Measurements from ENCODE around the gene SELENOI. TPM values are rescaled to one million over a fixed set of nuclear protein-coding genes. Genes with fewer than 3 reads are reported as not detected.
"Not testable (repeated sequence)": the region's sequence is repeated elsewhere in the genome, so short reads cannot be mapped to it uniquely, and the experiment has no call there.

The SELENOI gene
- total RNA-seq, 1 experiment from 2014 or later: 20.3 TPM

DNA sequence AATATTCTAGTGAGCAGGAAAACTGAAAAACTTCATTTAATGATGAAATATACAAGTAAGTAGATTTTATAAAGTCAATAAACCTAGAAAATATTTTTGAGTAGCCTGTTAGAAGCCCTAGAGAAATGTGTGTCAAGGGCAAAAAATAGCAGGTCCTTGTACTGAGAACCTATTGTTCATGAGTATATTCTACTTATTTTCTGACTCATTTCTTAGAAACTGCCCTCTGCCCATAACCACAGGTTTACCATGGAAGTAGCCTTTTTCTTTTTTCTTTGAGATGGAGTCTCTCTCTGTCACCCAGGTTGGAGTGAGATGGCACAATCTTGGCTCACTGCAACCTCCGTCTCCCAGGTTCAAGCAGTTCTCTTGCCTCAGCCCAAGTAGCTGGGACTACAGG lies 19.4 kb upstream of the SELENOI start:
- DNase-seq (ENCODE audit: low read depth): no peak

DNA sequence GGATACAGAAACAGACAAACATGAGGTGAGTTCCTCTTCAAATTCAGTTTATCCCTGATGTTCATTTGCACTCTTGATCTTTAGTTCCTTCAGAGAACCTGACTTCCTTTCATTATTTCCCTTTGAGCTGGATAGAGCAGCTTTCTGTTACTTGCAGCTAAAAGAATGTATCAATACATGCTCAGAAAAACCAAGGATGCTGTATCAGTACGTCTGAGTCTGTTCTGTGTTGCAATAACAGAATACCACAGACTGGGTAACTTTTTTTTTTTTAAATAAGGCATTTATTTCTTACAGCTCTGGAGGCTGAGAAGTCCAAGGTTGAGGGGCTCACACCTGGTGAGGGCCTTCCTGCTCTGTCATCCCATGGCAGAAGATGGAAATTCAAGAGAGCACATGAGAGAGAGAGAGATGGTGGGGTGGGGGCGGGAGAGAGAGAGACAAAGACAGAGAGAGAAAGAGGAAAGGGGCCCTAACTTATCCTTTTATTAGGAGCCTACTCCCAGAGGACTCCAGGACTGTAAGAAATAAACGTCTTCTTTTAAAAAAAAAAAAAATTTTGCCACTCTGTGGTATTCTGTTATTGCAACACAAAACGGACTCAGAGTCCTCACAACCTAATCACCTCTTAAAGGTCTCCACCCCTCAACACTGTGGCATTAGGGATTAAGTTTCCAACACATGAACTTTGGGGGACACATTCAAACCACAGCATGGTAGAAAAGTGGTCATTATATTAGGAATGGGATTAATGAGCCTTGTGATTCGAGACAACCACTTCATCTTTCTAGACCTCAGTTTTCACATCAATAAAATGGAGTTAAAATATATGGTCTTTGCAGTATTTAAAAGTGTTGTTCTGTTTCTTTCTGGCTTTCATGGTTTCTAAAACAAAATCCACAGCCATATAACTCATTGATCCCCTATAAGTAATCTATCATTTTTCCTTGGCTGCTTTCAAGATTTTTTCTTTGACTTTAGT lies 18.4 kb upstream of the SELENOI start:
- no peak for DNase-seq (ENCODE audit: low read depth)

DNA sequence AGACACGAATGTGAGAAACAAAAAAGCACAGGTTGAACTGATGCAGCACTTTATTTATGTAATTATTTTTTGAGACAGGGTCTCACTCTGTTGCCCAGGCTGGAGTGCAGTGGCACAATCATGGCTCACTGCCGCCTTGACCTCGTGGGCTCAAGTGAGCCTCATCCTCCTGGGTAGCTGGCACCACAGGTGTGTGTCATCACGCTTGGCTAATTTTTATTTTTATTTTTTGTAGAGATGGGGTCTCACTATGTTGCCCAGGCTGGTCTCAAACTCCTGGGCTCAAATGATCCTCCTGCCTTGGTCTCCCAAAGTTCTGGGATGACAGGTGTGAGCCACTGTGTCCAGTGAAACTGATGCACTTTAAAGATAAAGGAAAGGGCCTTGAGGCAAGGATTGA lies 16.9 kb upstream of the SELENOI start:
- not testable (repeated sequence) for DNase-seq (ENCODE audit: low read depth)

DNA sequence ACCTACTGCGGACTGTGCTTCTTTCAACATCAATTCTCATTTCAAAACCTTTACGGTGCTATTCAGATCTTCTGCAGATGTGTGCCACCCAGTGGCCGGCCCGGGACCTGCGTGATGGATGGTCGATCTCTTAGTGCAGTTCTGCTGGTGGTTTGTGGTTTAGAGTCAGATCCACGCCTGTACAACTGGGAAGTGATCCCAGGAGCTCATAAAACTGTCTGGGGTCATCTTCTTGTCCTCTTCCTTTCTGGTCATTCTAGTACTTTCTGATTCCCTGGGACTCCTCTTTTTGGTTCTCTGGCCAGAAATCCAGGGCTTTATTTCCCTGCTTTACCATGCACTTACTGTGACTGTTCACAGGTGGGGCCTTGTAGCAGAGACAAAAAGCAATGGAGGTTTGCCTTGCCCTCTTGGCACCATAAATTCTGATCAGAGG lies 15.8 kb upstream of the SELENOI start:
- peak; percentile 86 for DNase-seq (ENCODE audit: low read depth)

DNA sequence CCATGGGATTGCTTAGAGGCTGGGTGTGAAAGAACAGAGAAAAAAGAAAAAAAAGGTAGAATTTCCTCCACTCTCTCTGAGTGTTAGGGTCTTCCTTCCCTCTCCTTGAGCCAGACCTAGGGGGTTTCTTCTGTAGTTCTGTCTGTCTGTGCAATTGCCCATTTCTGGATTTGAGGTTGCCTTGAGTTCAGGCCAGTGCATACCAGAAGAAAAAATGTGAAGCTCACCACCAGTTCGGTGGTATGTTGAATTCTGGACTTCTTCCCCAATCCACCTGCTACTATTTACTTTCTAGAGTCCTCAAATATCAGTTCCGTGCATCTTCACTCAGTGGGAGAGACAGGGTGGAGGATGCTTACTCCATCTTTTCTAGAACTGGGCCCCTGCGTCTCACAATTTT lies 15.3 kb upstream of the SELENOI start:
- no peak for DNase-seq (ENCODE audit: low read depth)

DNA sequence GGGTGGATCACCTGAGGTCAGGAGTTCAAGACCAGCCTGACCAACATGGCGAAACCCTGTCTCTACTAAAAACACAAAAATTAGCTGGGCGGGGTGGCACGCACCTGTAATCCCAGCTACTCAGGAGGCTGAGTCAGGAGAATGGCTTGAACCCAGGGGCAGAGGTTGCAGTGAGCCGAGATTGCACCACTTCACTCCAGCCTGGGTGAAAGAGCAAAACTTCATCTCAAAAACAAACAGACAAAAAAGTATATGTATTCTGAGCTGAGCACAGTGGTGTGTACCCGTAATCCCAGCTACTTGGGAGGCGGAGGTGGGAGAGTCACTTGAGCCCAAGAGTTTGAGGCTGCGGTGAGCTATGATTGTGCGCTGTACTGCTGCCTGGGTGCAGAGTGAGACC lies 14.6 kb upstream of the SELENOI start:
- DNase-seq (ENCODE audit: low read depth): not testable (repeated sequence)

DNA sequence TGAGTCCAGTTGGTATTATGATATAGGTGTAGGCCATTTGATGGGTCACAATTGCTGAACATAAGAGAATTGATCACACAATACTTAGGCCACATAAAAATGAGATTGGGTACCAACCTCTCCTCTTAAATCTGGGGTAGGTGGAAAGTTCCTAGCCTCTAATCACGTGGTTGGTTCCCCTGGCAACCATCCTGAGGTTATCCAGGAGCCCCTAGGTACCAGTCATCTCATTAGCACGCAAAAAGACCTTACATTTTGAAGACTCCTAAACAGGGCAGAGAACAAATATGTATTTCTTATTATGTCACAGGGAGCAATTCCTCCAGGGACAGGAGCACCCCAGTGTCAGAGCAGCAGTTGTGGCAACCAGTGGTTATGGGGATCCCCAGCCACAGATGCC lies 12.7 kb upstream of the SELENOI start:
- DNase-seq (ENCODE audit: low read depth): no peak

DNA sequence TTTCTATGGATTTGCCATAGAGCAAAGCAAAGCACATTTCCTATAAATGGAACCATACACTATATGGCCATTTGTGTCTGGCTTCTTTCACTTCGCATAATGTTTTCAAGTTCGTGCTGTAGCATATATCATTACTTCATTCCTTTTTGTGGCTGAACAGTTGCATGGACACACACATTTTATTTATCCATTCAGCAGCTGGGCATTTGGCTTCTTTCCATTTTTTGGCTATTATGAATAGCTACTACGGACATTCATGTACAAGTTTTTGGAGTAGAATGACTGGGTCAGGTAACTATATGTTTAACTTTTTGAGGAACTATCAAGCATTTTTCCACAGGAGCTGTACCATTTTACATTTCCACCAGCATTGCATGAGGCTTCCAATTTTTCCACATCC lies 10.7 kb upstream of the SELENOI start:
- no peak for DNase-seq (ENCODE audit: low read depth)

DNA sequence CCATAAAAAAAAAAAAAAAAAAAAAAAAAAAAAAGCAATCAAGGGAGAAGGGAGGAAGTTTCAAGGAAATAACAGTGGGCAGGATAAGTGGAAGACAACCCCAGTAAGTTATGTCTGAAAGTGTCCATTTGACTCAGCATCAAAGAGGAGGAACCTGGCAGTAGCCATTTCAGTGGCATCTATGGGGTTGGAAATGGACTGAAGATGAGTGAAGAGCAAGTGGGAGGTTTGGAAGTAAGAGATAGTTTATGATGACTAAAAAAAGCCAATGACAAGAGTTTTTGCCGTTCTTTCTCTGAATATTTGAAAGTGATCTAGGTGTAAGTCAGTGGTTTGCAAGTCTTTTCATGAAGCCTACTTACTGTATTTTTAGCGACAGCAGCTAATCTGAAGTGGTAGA lies 9.2 kb upstream of the SELENOI start:
- no peak for DNase-seq (ENCODE audit: low read depth)

DNA sequence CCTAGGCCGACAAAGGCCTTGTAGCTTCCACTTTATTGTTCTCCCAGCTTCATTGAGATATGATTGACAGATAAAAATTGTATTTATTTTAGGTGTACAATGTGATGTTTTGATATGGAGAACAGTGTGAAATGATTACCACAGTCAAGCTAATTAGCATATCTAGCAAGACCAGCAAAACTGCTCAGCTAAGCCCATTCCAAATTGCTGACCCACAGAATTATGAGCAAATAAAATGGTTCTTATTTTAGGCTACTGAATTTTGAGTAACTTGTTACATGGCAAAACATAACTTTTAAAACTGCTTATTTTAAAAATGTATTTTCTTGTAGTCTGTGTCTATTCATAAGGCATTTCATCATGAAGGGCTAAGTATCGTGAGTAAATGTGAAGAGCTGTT lies 8.6 kb upstream of the SELENOI start:
- DNase-seq (ENCODE audit: low read depth): no peak

DNA sequence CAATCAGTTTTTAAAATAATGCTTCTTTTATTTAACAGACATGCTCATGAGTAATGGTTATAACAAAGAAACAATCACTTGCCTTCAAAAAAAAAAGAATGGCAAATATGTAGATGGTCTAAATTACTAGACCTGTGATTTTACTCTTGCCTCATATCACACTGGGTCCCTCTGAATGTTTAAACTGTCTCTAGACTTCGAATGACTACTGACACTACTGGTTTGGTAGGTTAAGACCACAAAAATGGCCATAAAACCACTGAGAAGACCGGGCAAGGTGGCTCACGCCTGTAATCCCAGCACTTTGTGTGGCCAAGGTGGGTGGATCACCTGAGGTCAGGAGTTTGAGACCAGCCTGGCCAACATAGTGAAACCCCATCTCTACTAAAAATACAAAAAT lies 5.1 kb upstream of the SELENOI start:
- no peak for DNase-seq (ENCODE audit: low read depth)

DNA sequence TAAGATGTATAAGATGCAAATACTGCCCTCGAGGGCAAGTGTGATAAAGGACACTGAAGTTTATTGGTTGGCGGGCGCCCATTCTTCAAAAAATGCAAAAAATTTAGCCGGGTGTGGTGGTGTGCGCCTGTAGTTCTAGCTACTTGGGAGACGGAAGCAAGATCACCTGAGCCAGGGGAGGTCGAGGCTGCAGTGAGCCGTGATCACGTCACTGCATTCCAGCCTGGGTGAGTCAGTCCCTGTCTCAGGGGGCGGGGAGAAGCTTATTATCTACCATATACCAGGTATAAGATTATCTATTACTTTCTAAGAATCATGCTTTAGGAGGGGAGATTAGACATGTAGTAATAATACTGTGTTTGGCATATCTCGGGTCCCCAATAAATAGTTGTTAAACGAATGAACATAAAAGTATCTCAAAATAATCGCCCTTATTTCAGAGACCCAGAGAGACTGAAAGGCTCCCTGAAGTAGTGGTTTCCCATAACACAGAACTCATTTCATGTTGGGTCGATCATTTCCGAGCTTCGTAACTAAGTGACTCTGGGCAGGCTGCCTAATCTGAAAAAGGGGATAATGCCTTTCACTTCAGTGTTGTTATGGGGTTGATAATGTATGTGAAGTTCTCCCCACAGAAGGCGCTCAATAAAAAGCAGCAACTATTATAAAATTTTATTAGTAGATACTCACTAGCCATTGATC lies 1.2 kb upstream of the SELENOI start:
- no peak for DNase-seq (ENCODE audit: low read depth)

DNA sequence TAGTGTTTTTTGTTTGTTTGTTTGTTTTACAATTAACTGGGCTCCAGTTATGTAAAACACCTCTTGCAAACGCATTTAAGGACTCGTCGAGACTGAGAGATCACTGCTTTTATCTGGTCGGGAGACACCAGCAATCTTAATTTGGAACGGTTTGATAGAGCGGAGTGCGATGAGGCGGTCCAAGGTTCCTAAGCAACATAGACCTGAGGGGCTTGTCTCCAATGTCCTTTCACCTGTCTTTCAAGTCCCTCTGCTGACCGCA lies 729 bp upstream of the SELENOI start:
- DNase-seq (ENCODE audit: low read depth): no peak

DNA sequence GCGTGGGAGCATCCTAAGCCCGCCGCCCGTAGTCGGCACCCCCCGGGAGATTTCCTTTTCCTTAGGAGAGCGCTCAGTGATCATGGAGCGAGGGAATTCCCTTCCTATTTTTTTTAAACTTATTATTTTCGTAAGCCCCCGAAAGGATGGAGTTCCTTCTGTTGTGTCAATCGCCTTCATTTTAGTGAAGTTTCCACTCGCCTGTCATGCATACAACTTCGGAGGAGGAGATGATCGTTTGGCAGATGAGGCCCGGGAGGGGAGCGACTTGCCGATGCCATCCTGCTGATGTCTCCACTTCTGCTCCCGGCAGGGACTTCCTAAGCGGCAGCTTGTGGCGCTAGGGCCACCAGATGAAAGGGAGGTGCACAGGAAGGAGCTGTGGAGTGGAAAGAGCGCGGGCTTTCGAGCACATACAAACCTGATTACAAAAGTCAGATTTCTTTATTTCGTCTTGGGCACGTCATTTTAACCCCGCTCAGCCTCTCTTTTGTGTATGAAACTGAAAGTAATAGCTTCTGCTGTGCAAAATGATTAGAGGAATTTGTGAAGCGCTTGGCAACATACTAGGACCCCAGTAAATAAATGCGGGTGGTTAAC lies 611 bp downstream of the SELENOI start, which contains the start of gene ADGRF3:
Gene ADGRF3 (minus strand): TSS at position 336 of the 600 bp plus-strand sequence. CDS start 555 bp downstream, outside the sequence.
- DNase-seq (ENCODE audit: low read depth): peak; percentile 69

DNA sequence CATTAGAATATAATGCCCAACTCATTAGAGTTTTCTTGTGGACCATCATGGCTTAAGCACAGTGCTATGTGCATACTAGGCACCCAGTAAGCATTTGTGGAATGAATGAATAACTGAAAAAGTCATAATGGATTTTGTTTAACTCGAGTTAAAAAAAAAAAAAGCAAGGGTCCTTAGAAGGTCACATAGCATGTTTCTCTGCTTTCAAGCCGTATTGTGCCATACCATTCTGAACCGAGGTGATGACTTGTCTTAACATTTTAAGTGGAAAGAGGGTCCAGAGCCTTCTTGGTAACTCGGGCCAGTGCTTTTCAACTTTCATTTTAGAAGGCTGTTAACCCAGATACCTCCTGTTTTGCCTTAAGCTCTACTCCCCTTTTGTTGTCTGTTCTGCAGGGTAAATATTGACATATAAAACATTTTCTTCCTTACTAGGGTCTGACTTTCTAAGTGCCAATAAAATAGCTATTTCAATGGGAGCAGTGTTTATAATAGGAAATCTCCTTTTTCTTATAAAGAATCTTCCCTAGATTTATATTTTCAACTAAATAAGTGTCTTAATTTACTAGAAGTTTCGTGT lies 1.4 kb downstream of the SELENOI start:
- DNase-seq (ENCODE audit: low read depth): no peak

DNA sequence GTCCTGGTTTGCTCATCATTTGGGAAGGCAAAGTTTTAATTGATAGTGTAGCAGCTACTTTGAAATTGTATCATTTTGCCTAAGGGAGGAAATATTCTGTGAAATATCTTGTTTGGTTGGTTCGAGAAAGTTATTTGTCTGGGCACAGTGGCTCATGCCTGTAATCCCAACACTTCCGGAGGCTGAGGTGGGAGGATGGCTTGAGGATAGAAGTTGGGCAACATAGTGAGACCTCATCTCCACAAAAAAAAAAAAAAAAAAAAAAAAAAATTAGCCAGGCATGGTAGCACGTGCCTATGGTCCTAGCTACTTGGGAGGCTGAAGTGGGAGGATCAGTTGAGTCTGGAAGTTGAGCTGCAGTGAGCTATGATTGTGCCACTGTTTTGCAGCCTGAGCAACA lies 3.7 kb downstream of the SELENOI start:
- DNase-seq (ENCODE audit: low read depth): no peak

DNA sequence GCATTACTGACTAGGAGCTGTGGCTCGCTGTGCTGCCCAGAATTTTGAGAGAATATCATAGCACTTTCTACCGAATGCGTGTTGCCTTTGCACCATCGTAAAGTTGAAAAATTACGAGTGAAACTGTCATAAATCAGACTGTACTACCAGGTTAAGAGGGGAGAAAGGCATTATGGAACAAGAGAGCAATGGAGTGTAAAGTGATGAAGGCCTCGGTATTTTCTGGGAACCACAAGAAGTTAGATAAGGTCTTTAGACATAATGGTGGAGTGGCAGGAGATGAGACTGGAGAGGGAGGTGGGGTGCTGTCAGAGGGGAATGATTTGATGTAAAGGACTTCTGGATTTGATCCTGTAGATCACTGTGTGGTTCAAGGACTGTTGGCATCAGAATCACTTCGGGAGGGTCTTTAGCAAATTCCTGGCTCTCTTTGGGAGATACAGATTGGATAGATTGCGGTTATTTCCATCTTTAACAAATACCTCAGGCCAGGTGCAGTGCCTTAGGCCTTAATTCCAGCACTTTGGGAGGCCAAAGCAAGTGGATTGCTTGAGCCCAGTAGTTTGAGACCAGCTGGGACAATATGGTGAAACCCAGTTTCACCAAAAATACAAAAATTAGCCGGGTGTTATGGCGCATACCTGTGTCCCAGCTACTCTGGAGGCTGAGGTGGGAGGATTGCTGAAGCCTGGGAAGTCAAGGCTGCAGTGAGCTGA lies 5.6 kb downstream of the SELENOI start:
- DNase-seq (ENCODE audit: low read depth): no peak

DNA sequence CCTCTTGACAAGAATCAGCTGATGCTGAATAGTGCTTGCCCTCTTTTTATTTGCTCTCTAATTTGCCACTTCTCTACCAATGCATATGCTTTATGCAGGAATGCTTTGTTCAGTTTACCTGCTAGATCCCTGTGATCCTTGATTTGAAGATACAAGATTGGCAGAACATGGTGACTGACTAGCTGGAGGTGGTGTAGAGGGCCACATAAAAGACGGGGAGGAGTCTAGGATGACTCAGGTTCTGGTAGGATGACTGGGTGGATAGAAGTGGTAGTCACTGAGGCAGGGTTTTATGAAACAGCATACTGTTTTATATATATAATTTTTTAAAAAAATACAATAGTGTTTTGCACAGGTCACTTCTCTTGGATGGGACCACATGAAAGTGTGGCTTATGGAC lies 6.9 kb downstream of the SELENOI start:
- DNase-seq (ENCODE audit: low read depth): peak; percentile 53

DNA sequence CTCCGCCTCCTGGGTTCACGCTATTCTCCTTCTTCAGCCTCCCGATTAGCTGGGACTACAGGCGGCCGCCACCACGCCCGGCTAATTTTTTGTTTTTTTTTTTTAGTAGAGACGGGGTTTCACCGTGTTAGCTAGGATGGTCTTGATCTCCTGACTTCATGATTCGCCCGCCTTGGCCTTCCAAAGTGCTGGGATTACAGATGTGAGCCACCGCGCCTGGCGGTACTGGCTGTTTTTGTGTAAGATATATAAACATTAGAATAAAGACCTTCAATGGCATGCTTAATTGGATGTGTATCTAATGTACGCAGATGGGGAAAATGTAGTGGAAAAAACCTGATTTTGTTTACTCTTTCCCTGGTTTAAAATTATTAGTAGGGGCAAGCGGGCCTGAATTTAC lies 8.5 kb downstream of the SELENOI start:
- not testable (repeated sequence) for DNase-seq (ENCODE audit: low read depth)

DNA sequence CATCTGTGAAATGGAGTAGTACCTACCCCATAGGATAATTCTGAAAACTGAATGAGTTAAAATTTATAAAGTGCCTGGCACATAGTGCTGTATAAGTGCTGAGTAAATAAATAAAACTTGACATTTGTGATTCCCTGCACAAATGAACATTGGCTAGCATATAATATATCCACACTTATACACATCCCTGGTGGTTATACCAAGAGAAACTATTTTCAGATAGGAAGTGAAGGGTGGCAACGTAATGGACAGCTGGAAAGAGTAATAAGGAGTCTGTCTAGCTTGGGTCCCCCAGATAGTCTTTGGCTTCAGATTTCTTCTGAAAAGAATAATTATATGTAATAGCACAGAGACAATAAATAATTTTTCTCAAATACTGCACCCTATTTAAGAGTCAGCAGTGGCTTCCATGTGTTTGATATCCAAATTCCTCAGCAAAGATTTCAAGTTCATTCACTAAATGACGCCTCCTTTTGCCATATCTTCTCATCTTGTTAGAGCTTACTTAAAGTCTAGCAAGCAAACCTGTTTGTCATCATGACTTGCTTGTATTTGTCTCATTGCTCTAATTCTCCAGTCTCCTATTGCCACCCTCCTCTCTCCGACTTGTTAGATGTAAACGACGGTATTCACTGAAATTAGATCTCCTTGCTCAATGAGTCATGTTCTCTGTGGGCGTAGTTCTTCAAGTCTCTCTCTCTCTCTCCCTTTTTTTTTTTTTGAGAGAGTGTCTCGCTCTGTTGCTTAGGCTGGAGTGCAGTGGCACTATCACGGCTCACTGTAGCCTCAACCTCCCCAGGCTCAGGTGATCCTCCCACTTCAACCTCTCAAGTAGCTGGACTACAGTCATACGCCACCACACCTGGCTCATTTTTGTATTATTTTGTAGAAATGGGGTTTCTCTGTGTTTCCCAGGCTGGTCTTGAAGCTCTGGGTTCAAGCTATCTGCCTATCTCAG lies 9.4 kb downstream of the SELENOI start:
- DNase-seq (ENCODE audit: low read depth): peak; percentile 94

Data from RPMI7951 (cell line).